H1 (cell line): Measurements from ENCODE around the gene ARFGEF3.

Experiments
- POLR2AphosphoS5 ChIP-seq: IDR thresholded peaks from 2 replicates; pipeline ENCODE4 v1.6.1; 2011; ENCODE audit warnings: low read depth, low read length
- SIN3A ChIP-seq, 2 experiments: IDR thresholded peaks in 1 of 2; conservative IDR thresholded peaks in 1 of 2; 2 replicates each; pipeline ENCODE4 v1.6.1; 2011 to 2012; ENCODE audit warnings: low read length in 2 of 2, improper control_type of control experiment in 1 of 2, low read depth in 1 of 2, mild to moderate bottlenecking in 1 of 2
- USF2 ChIP-seq: IDR thresholded peaks from 2 replicates; pipeline ENCODE4 v1.6.1; 2011; ENCODE audit warnings: low read length, improper control_type of control experiment

GRCh38 chr6:138345565-138346285 lies 184.0 kb downstream of the ARFGEF3 start:
- TF ChIP-seq SIN3A (conservative IDR thresholded peaks at IDR 0.05 in 1 of 2, IDR thresholded peaks at IDR 0.05 in 1 of 2; ENCODE audit: low read depth in 1 of 2, low read length in 2 of 2) (no peak), USF2 (no peak), POLR2AphosphoS5 (no peak)
